ENCODE data around the gene SH3BP4.
A peak's percentile ranks its signal among the peaks of the same experiment; 100 is the strongest.

Gene SH3BP4

DNA sequence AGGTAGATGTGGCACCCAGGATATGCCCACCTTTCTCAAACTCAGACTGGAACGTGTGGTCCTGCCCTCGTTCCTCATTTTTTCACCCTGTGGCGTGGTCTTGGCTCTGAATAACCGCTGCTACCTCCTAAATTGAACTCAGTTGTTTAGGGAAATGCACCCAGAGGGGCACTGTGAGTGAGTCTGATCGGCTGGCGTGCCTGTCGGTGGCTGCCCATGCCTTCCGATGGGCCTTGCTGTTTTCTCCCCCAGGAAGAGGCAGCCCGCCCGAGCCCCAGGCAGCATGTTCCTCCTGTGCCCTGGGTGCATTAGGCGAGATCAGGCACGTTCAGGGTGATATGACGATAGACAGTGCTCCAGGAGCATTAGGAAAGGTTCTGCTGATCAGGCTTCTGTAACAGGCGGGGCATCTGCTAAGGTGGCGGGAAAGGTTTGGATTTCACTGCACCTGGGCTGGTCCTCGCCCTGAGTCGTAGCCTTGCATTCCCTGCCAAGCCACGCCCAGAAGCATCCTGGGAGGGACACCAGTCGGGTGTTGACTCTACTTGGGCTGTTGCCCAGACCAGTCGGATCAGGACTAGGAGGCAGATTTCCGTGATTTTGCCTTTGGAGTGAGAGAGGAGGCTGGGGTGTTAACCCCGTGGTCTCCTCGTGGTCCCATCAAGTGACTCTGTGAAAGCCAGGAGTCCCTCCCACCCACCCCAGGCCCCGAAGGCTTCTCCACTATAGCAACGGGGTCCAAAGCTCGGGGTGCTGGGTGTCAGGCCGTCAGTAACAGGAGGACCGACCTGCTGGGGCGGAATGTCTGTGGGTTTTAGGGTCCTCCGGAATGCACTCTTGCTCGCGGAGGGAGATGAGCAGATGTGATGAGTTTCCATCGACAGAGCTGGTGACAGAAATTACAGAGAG lies 75.1 kb downstream of the SH3BP4 start:
- no peak overlapping the region for H3K4me3 ChIP-seq (ENCODE audit: low read length)
- TF ChIP-seq, protein P1, sequence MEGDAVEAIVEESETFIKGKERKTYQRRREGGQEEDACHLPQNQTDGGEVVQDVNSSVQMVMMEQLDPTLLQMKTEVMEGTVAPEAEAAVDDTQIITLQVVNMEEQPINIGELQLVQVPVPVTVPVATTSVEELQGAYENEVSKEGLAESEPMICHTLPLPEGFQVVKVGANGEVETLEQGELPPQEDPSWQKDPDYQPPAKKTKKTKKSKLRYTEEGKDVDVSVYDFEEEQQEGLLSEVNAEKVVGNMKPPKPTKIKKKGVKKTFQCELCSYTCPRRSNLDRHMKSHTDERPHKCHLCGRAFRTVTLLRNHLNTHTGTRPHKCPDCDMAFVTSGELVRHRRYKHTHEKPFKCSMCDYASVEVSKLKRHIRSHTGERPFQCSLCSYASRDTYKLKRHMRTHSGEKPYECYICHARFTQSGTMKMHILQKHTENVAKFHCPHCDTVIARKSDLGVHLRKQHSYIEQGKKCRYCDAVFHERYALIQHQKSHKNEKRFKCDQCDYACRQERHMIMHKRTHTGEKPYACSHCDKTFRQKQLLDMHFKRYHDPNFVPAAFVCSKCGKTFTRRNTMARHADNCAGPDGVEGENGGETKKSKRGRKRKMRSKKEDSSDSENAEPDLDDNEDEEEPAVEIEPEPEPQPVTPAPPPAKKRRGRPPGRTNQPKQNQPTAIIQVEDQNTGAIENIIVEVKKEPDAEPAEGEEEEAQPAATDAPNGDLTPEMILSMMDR (conservative IDR thresholded peaks at IDR 0.05; ENCODE audit: low read depth, low read length) = no peak
- DNase-seq (ENCODE audit: low read depth) = peak; percentile 75

DNA sequence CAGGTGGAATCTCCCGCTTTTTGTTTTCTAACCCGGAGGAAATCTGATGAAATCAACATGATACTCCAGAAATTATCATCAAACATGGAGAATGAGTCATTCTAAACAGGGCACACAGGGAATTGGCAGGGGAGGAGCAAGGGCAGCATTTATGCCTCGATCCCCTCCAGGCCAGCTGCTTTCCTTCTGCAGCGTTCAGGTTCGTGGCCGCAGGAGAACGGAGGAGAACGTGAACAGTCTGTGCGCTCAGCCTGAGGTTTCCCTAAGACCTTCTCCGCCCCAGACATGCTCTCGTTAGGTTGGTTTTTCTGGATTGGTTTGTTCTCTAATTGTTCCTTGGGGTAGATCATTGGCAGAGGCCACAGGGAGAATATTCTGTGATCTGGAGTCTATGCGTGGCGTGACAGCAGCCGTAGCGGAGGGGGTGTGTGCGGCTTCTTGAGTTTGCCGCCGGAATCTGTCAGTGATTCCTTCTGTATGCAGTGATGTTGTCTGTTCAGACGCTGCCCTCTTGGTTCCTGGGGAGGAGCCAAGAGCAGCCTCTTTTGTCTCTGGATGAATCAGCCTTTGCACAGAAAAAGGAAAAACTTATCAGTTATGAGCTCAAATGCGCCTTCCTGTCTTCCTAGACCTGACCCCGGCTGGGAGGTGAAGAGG lies 75.9 kb downstream of the SH3BP4 start:
- TF ChIP-seq, protein P1 (conservative IDR thresholded peaks at IDR 0.05; ENCODE audit: low read depth, low read length) = no peak
- no peak for DNase-seq (ENCODE audit: low read depth)
- no peak overlapping the region for H3K4me3 ChIP-seq (ENCODE audit: low read length)

DNA sequence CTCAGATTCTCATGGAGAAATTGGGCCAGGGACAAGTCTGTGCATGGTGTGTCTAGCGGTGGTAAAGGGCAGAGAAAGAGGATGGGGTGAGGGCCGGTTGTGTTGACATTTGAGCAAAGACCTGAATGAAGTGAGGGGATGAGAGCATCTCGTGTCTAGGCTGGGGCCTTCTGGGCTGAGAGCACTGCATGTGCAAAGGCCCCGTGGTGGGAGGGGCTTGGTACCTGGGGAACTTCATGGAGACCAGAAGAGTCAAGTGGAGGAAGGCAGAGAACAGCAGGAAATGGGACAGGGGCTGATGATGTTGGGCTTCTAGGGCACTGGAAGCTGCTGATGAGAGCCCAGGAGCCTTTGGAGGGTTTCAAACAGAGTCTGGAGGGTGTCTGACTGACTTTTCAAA lies 76.8 kb downstream of the SH3BP4 start:
- no peak overlapping the region for H3K4me3 ChIP-seq (ENCODE audit: low read length)
- TF ChIP-seq, protein P1 (conservative IDR thresholded peaks at IDR 0.05; ENCODE audit: low read depth, low read length) = no peak
- DNase-seq (ENCODE audit: low read depth) = no peak

DNA sequence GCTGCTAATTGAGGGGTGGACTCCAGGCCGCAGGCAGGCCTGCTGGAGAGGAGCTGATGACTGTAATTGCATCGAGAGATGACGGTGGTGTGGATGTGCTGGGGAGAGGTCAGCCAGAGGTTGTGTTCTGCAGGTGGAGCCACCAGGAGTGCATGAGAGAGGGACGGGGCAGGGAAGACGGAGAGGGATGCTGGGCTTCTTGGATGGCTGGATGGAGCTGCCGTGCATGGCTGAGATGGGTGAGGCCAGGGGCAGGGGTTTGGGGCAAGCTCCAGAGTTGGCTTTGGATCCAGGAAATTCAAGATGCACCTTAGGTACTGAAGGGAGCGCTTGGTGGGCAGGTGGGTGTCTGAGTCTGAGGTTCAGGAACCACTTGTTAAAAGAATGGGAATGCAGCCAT lies 77.2 kb downstream of the SH3BP4 start:
- H3K4me3 ChIP-seq (ENCODE audit: low read length) = no peak overlapping the region
- DNase-seq (ENCODE audit: low read depth) = no peak
- TF ChIP-seq, protein P1 (conservative IDR thresholded peaks at IDR 0.05; ENCODE audit: low read depth, low read length) = no peak

DNA sequence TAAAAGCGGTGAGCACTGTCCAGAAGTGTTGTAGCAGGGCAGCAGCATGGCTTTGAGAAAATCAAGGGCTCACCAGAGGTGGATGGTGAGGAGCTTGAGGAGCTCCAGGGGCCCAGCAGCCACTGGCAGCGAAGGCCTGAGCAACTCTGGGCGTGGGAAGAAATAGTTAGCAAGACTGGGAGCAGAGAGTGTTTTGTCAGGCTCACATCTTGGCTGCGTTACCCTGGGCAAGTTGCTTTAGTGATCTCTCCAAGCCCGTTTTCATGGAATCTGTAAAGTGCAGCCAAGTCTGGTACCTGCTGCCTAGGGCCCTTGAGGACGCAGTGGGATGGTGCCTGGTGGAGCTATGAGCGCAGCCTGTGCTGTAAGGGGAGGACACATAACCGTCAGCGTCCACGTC lies 78.3 kb downstream of the SH3BP4 start:
- TF ChIP-seq, protein P1 (conservative IDR thresholded peaks at IDR 0.05; ENCODE audit: low read depth, low read length) = no peak
- no peak overlapping the region for H3K4me3 ChIP-seq (ENCODE audit: low read length)
- DNase-seq (ENCODE audit: low read depth) = no peak

DNA sequence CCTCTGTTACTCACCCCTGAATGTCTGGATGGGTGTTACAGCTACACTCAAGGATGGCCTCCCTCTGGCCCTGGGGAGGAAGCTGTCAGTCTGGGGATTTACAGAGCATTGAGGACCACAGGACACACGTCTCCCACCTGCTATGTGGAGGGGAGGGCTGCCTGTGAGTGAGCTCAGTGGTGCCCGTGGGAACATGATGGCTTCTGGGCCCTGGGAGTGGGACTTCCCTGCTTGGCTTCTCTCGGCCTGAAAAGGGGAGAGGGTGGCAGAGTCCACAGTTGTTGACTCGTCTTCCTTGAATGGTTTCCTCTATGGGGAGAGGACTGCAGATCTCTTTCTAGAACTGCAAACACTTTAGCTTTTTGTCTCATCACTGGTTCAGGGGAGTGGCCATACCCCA lies 79.1 kb downstream of the SH3BP4 start:
- no peak for DNase-seq (ENCODE audit: low read depth)
- TF ChIP-seq, protein P1 (conservative IDR thresholded peaks at IDR 0.05; ENCODE audit: low read depth, low read length) = no peak
- no peak overlapping the region for H3K4me3 ChIP-seq (ENCODE audit: low read length)

Data from retinal pigment epithelial cell (primary cell).